GM12873 (cell line): ENCODE results near the gene RRP7A.

Experiments used
- CTCF ChIP-seq: IDR thresholded peaks from 2 replicates; pipeline ENCODE4 v1.5.1; 2012; ENCODE audit warnings: low read depth, mild to moderate bottlenecking, moderate library complexity, low read length, control low read depth; ENCODE audit not compliant: insufficient read depth; ENCODE audit errors: missing control alignments

RRP7A gene

GRCh38 chr22:42468841-42469240, 50.8 kb downstream of the RRP7A start:
- no peak for TF ChIP-seq CTCF

GRCh38 chr22:42462016-42462415, 57.6 kb downstream of the RRP7A start:
- TF ChIP-seq CTCF: no peak

- no peak for TF ChIP-seq CTCF
Observed at GRCh38 chr22:42461511-42461910, 58.1 kb downstream of the RRP7A start.
